PFSK-1 (cell line): ENCODE measurements around the gene AUTS2.

Experiments used
- FOXP2 ChIP-seq: optimal IDR thresholded peaks from 2 replicates; pipeline ENCODE3; 2011; ENCODE audit warnings: borderline replicate concordance, control low read depth, inconsistent platforms; ENCODE audit not compliant: insufficient read depth; ENCODE audit errors: extremely low read length, extremely low read depth
- POLR2AphosphoS5 ChIP-seq: IDR thresholded peaks from 2 replicates; pipeline ENCODE4 v1.6.1; 2012; ENCODE audit warnings: low read depth, mild to moderate bottlenecking, control low read depth, low read length, moderate library complexity
- SIN3A ChIP-seq: IDR thresholded peaks from 2 replicates; pipeline ENCODE4 v1.6.1; 2012; ENCODE audit warnings: mild to moderate bottlenecking, low read length, moderate library complexity, borderline replicate concordance; ENCODE audit not compliant: insufficient read depth
- TAF1 ChIP-seq: IDR thresholded peaks from 2 replicates; pipeline ENCODE4 v1.6.1; 2012; ENCODE audit warnings: low read length, control low read depth, borderline replicate concordance; ENCODE audit not compliant: insufficient read depth
- TF ChIP-seq, protein P1 (sequence below), 2 experiments: IDR thresholded peaks; 2 replicates each; pipeline versions ENCODE4 v1.6.1 to v1.8.0; 2011 to 2012; ENCODE audit warnings: low read depth in 2 of 2, low read length in 2 of 2, control low read depth in 1 of 2, inconsistent platforms in 1 of 2, mild to moderate bottlenecking in 1 of 2, moderate library complexity in 1 of 2; ENCODE audit not compliant: insufficient read depth in 1 of 2

Gene AUTS2

DNA sequence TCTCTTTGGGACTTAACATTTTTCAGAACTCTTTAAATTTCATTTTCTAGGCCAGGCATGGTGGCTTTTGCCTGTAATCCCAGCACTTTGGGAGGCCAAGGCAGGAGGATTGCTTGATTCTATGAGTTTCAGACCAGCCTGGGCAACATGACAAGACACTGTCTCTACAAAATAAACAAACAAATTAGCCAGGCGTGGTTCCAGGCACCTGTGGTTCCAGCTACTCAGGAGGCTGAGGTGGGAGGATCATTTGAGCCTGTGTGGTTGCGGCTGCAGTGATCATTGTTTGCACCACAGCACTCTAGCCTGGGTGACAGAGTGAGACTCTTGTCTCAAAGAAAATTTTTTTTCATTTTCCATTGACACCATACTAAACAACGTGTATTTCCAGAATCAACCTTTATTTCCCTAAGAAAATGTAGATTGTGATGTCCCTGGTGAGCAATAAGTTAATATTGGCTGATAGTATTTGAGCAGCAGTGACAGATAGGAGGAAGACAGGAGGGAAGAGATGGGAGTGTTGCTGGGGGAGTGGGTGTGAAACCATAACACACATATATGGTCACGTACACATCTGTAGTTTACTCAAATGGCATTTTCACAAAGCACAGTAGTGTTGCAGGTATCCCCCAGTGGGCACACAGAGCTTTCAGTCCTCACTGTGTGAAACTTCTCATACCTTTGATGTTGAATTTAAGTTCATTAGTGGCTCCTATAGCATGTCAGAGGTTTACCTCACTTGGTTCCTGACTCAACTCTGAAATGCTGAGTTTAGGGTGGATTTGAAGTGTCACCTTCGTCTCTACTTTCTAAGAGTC lies 205.6 kb downstream of the AUTS2 start:
- TF ChIP-seq TAF1 (no peak), FOXP2 (no peak), SIN3A (no peak)

DNA sequence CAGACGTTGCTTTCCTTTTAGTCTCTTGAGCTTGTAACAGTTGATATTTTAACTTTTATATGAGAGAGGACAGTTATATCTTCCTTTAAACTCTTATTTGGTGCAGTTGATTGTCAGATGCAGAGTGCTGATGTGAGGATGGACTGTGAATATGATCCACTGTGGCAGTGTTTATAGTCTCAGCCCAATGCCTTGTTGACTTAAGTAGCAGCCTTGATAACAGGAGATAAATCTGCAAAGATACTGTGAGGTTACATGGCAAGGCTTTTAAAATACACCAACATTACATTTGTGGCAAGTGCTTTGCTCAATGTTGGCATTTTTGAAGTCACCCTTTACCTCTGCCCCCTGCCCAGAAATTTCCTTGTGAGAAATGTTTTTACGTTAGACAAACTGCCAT lies 206.7 kb downstream of the AUTS2 start:
- TF ChIP-seq SIN3A (no peak), TAF1 (no peak), FOXP2 (no peak), POLR2AphosphoS5 (no peak)
- TF ChIP-seq, protein P1, sequence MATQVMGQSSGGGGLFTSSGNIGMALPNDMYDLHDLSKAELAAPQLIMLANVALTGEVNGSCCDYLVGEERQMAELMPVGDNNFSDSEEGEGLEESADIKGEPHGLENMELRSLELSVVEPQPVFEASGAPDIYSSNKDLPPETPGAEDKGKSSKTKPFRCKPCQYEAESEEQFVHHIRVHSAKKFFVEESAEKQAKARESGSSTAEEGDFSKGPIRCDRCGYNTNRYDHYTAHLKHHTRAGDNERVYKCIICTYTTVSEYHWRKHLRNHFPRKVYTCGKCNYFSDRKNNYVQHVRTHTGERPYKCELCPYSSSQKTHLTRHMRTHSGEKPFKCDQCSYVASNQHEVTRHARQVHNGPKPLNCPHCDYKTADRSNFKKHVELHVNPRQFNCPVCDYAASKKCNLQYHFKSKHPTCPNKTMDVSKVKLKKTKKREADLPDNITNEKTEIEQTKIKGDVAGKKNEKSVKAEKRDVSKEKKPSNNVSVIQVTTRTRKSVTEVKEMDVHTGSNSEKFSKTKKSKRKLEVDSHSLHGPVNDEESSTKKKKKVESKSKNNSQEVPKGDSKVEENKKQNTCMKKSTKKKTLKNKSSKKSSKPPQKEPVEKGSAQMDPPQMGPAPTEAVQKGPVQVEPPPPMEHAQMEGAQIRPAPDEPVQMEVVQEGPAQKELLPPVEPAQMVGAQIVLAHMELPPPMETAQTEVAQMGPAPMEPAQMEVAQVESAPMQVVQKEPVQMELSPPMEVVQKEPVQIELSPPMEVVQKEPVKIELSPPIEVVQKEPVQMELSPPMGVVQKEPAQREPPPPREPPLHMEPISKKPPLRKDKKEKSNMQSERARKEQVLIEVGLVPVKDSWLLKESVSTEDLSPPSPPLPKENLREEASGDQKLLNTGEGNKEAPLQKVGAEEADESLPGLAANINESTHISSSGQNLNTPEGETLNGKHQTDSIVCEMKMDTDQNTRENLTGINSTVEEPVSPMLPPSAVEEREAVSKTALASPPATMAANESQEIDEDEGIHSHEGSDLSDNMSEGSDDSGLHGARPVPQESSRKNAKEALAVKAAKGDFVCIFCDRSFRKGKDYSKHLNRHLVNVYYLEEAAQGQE (IDR thresholded peaks at IDR 0.05; ENCODE audit: insufficient read depth in 1 of 2, low read depth in 2 of 2, low read length in 2 of 2), result no peak

DNA sequence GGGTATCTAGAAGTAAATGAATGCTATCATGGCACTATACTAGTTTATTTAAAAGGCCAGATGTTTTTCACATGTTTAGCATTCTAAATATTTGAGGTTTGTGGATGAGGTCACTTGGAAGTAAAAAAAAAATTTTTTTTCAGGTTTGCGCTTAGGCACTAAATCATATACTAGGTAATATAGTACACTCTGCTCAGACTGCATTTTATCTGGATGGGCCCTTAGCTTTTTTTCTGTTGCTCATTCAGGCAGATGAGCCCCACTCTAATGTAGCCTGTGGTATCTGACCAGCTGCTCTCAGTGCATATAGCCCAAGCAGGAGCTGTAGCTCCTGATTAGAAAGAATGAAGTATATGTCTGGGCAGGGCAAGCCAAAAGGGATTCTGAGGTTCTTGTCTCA lies 210.1 kb downstream of the AUTS2 start:
- no peak for TF ChIP-seq FOXP2
- TF ChIP-seq POLR2AphosphoS5, result no peak
- TF ChIP-seq, protein P1 (IDR thresholded peaks at IDR 0.05; ENCODE audit: insufficient read depth in 1 of 2, low read depth in 2 of 2, low read length in 2 of 2), result no peak
- no peak for TF ChIP-seq TAF1
- no peak for TF ChIP-seq SIN3A

DNA sequence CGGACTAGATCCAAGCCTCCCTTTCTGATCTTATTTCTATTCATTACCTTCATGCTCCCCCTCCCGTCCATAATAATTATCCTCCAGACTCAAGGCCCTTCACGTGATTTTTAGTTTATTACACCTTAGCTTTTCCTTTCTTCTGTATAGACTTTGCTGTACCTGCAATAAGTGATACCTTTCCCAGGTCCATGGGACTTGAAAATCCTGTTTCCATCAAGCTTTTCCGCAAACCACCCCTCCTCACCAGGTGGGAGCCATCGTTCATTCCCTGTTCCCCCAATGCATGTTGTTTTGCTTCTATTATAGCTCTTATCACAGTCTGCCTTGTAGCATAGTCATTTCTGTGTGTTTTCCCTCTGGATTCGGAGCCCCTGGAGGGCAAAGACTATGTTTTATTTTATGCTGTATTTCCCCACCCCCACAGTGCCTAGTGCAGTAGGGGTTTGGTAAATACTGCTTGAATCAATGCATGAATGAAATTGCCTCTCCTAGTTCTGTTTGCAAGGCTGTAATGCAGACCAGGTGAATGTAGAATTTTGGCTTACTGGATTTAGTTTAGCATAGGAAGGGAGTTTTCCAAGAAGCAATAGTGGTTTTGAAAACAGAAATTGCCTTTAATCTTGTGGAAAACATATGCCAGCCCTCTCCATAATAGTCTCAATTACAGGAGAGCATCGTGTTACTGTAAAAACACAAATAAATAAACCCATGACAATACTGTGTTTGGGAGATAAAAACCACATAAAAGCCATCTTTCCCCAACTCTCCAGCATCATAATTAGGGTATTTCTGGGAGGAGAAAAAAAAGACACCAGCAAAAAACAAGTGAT lies 213.4 kb downstream of the AUTS2 start:
- TF ChIP-seq SIN3A (no peak), FOXP2 (no peak), POLR2AphosphoS5 (no peak), TAF1 (no peak)
- TF ChIP-seq, protein P1 (IDR thresholded peaks at IDR 0.05; ENCODE audit: insufficient read depth in 1 of 2, low read depth in 2 of 2, low read length in 2 of 2), result no peak

DNA sequence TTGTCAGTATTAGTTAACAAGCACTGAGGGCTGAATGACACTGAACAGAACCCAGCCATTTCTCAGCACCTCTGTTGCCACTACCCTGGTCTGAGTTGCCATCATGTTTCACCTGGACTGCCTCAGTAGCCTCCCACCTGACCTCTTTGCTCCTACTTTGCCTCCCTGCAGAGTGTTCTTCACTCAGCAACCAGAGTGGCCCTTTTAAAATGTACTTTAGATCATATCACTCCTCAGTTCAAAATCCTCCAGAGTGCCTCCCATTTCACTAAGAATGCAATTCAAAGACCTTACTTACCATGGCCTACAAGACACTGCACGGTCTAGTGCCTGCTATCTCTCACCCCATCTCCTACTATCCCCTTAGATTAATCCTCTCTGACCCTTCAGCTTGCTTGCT lies 214.5 kb downstream of the AUTS2 start:
- no peak for TF ChIP-seq TAF1
- TF ChIP-seq POLR2AphosphoS5, result no peak
- no peak for TF ChIP-seq SIN3A
- no peak for TF ChIP-seq FOXP2
- TF ChIP-seq, protein P1 (IDR thresholded peaks at IDR 0.05; ENCODE audit: insufficient read depth in 1 of 2, low read depth in 2 of 2, low read length in 2 of 2), result no peak
